Suprapubic skin (tissue), 4 donors: ENCODE results near the gene MAEA. TPM values are rescaled to one million over a fixed set of nuclear protein-coding genes. Genes with fewer than 3 reads are reported as not detected.

Experiments
- DNase-seq, 2 donors: peaks; one replicate each; pipeline ENCODE4 v3.0.0-alpha.2; 2019; ENCODE audit warnings: low spot score in 2 of 2
- H3K27ac ChIP-seq: fragments of 200-600 bp; sonication (generic); one replicate; pipeline ENCODE4 v1.5.1; 2019
- H3K27me3 ChIP-seq: fragments of 200-600 bp; sonication (generic); one replicate; pipeline ENCODE4 v1.5.1; 2019
- H3K36me3 ChIP-seq: fragments of 200-600 bp; sonication (generic); one replicate; pipeline ENCODE4 v1.5.1; 2019
- H3K4me1 ChIP-seq: fragments of 200-600 bp; sonication (generic); one replicate; pipeline ENCODE4 v1.5.1; 2019
- H3K4me3 ChIP-seq: fragments of 200-600 bp; sonication (generic); one replicate; pipeline ENCODE4 v1.5.1; 2019; ENCODE audit warnings: mild to moderate bottlenecking
- H3K9me3 ChIP-seq: fragments of 200-600 bp; sonication (generic); one replicate; pipeline ENCODE4 v1.5.1; 2019
- EP300 ChIP-seq: sonication (generic); formaldehyde crosslinking; IDR thresholded peaks from one replicate; pipeline ENCODE4 v1.6.1; 2017; ENCODE audit warnings: antibody characterized with exemption
- POLR2A ChIP-seq, 2 donors: fragments of 450-650 bp; IDR thresholded peaks; one replicate each; pipeline ENCODE4 v1.6.1; 2017; ENCODE audit warnings: antibody characterized with exemption in 2 of 2, mild to moderate bottlenecking in 2 of 2, moderate library complexity in 2 of 2
- POLR2AphosphoS5 ChIP-seq, 3 donors: sonication (generic); formaldehyde crosslinking; IDR thresholded peaks; one replicate each; pipeline ENCODE4 v1.6.1; 2017; ENCODE audit warnings: antibody characterized with exemption in 3 of 3
- WGBS: methylation state at CpG from one replicate; pipeline ENCODE4 v1.1.5; 2018; 5-methylcytosine and 5-hydroxymethylcytosine counted together
- total RNA-seq, 4 donors: library from RNA; depleted of rRNA; stranded (reverse); fragments of >200 nt; gene quantifications; one replicate each; pipeline ENCODE4 v1.1.0, GENCODE V29; 2016
- TF ChIP-seq, protein P1 (sequence below), 2 donors: fragments of 200-600 bp in 1 of 2; fragments of 450-650 bp in 1 of 2; sonication (generic) in 1 of 2; IDR thresholded peaks; one replicate each; pipeline ENCODE4 v1.5.1; 2016 to 2019; ENCODE audit warnings: antibody characterized with exemption in 2 of 2, mild to moderate bottlenecking in 1 of 2, moderate library complexity in 1 of 2

The MAEA gene
- total RNA-seq, 4 donors from 2014 or later: 58.7 to 112 (median 69.5) TPM

DNA sequence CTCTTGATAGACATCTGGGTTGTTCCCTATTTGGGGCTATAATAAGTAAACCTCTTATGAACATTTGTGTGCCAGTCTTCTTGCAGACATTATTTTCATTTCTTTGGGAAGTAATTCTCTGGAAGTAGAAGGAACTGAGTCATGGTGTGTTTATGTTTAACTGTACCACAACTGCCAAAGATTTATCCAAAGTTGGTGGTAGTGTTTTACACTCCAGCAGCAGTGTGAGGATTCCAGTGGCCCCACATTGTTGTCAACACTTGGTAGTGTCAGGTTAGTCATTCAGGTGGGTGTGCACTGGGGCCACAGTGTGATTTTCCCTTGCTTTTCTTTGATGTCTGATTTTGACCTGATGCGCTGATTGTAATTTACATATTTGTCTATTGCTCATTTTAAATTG lies 52.3 kb downstream of the MAEA start:
- DNase-seq: no peak
- H3K4me1 ChIP-seq: peaks cover 15% of the 10 kb centered on the region
- no peak for TF ChIP-seq POLR2AphosphoS5 (IDR thresholded peaks at IDR 0.05)
- TF ChIP-seq, protein P1, sequence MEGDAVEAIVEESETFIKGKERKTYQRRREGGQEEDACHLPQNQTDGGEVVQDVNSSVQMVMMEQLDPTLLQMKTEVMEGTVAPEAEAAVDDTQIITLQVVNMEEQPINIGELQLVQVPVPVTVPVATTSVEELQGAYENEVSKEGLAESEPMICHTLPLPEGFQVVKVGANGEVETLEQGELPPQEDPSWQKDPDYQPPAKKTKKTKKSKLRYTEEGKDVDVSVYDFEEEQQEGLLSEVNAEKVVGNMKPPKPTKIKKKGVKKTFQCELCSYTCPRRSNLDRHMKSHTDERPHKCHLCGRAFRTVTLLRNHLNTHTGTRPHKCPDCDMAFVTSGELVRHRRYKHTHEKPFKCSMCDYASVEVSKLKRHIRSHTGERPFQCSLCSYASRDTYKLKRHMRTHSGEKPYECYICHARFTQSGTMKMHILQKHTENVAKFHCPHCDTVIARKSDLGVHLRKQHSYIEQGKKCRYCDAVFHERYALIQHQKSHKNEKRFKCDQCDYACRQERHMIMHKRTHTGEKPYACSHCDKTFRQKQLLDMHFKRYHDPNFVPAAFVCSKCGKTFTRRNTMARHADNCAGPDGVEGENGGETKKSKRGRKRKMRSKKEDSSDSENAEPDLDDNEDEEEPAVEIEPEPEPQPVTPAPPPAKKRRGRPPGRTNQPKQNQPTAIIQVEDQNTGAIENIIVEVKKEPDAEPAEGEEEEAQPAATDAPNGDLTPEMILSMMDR (IDR thresholded peaks at IDR 0.05): no peak
- TF ChIP-seq POLR2A (IDR thresholded peaks at IDR 0.05): no peak
- TF ChIP-seq EP300: no peak
- WGBS: 100% methylated on average over 1 of the region's 1 CpG
- H3K4me3 ChIP-seq: no peak overlapping the region
- H3K27ac ChIP-seq: no peak overlapping the region
- H3K9me3 ChIP-seq: no peaks in the 10 kb centered on the region
- no peaks in the 10 kb centered on the region for H3K27me3 ChIP-seq
- H3K36me3 ChIP-seq: peaks cover 47% of the 10 kb centered on the region

DNA sequence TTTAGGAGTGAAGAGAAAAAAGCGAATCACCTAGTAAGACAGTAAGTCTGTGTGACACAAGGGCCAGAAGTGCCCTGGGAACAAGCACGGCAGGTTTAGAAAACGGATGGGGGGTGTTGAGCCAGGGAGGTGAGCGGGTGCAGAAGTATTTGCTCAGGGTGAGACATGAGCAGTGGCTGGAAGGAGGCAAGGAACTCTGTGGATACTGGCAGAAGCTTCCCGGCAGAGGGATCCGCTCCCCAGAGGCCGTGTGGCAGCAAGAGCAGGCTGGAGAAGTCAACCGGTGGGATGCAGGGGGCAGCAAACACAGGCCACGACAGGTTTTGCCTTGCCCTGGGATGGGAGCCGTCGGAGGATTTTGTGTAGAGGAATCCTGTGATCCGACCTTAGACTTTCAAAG lies 55.0 kb downstream of the MAEA start:
- DNase-seq: no peak

DNA sequence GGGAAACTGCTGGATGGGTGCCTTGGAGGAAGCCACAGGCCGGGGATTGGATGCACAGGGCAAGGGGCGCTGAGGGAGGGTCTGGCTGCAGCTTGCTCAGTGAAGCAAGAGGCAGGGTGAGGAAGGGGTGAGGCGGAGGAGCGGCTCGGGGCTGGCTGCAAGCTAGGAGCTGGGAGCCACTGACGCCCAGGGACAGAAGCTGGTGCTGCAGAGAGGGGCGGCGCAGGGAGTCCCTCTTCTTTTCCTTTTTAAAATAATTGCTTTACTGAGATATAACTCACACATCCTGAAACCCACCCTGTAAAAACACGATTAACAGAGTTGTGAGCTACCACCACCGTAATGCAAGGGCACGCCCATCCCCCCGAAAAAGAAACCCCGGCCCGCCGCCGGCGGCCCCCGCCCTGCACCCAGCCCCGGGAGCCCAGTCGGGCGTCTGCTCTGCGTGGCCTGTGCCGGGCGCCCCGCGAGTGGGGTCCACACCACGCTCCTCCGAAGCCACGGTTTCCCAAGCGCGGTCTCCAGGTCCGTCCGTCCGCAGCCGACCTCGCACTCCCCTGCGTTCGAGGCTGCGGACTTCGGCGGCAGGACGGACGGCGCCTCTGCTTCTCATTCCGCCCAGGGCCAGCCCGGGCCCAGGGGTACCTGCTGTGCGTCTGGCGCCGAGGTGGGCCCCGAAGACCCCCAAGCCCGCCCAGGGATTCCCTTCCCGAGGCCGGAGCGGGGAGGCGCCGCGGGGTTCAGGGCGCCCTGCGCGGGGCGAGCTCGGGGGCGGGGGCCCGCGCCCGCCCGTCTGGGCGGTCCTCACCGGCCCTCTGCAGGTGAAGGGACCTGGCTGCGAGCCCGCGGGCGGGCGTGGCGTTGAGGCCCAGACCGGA lies 56.5 kb downstream of the MAEA start:
- DNase-seq: no peak
- WGBS: under 1% methylated on average over 16 of the region's 76 CpGs
- Histone ChIP-seq H3K4me3 (peak overlapping the region; percentile 77), H3K4me1 (peaks cover 37% of the 10 kb centered on the region), H3K9me3 (no peaks in the 10 kb centered on the region), H3K27ac (peak overlapping the region; percentile 100), H3K36me3 (peaks cover 16% of the 10 kb centered on the region), H3K27me3 (no peaks in the 10 kb centered on the region)
- TF ChIP-seq POLR2AphosphoS5 (IDR thresholded peaks at IDR 0.05): no peak
- no peak for TF ChIP-seq POLR2A (IDR thresholded peaks at IDR 0.05)
- TF ChIP-seq, protein P1 (IDR thresholded peaks at IDR 0.05): no peak
- TF ChIP-seq EP300: no peak

More for the DNA sequence above, 55.0 kb downstream of the MAEA start:
- Histone ChIP-seq H3K9me3 (no peaks in the 10 kb centered on the region), H3K27me3 (no peaks in the 10 kb centered on the region), H3K4me3 (no peak overlapping the region), H3K4me1 (peaks cover 37% of the 10 kb centered on the region), H3K27ac (no peak overlapping the region), H3K36me3 (peaks cover 25% of the 10 kb centered on the region)
- no peak for TF ChIP-seq POLR2A (IDR thresholded peaks at IDR 0.05)
- TF ChIP-seq, protein P1 (IDR thresholded peaks at IDR 0.05): no peak
- TF ChIP-seq POLR2AphosphoS5 (IDR thresholded peaks at IDR 0.05): no peak
- no peak for TF ChIP-seq EP300
- WGBS: 84% methylated on average over 12 of the region's 12 CpGs

DNA sequence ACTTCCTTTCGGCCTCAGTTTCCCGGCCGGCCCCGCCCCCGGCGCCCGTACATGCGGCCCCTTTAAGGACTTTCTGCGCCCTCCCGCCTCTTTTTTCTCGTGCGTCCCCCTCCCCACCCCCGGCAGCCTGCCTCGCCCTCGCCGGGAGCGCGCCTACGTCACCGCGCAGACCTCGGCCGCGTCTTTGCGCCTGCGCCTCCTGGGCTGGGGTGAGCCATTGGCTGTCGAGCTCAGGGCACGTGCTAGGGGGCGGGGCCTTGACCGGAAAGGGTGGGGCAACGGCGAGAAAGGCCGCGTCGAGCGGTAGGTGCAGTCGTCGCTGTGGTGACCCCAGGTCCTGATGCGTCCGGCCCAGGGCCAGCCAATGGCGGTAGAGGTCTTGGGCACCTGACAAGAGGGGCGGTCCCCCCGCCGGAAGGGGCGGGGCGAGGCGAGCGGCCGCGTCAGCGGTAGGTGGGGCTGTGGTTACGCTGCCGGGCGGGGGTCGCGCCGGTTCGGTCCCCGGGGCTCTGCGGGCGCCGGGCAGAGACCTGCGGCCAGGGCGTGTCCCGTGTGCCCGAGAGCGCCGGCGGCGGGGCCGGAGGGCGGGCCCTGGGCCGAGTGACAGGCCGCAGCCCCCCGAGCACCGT lies 57.2 kb downstream of the MAEA start, which contains the start of gene UVSSA:
TSS of gene UVSSA (plus strand) at position 428 of the 629 bp plus-strand sequence. CDS start 884 bp downstream, outside the sequence.
- H3K4me3 ChIP-seq: peak within 1 kb of the TSS; percentile 77
- TF ChIP-seq, protein P1 (IDR thresholded peaks at IDR 0.05): no peak
- TF ChIP-seq EP300 (no peak), POLR2A (IDR thresholded peaks at IDR 0.05) (peak in 1 of 2 donors; percentile 82), POLR2AphosphoS5 (IDR thresholded peaks at IDR 0.05) (peak; percentile 6 to 97 (median 12))
- H3K27me3 ChIP-seq: no peaks in the 10 kb centered on the region
- H3K36me3 ChIP-seq: peaks cover 11% of the 10 kb centered on the region
- 1% methylated on average over 37 of the region's 76 CpGs for WGBS
- peaks cover 41% of the 10 kb centered on the region for H3K4me1 ChIP-seq
- no peaks in the 10 kb centered on the region for H3K9me3 ChIP-seq
- DNase-seq: peak; percentile 100
- peak within 1 kb of the TSS; percentile 100 for H3K27ac ChIP-seq

DNA sequence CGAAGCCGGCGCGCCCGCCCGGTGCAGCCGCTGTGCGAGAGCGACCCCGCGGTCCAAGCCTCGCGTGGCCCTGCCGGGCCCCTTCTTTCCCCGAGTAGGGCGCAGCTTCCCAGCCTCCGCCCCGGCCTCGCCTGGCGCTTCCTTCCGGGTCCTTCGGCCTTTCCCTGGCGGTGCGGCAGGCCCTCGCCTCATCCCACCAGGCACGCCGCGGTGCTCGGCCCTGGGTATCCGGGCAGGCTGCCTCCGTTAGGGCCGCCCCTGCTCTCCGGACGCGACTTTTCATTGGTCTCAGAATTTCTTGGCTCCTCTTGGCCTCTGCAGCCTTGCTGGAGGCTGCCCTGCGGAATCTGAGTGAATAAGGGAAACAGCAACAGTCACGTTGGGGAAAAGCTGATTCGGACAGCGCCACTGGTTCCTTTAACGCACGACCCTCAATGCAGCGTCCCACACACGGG lies 57.7 kb downstream of the MAEA start:
- Histone ChIP-seq H3K27me3 (no peaks in the 10 kb centered on the region), H3K4me1 (peaks cover 42% of the 10 kb centered on the region), H3K4me3 (peak overlapping the region; percentile 77), H3K27ac (peak overlapping the region; percentile 100), H3K9me3 (no peaks in the 10 kb centered on the region), H3K36me3 (peaks cover 15% of the 10 kb centered on the region)
- whole genome bisulfite sequencing: 0% methylated on average over 10 of the region's 43 CpGs
- TF ChIP-seq, protein P1 (IDR thresholded peaks at IDR 0.05): no peak
- TF ChIP-seq POLR2AphosphoS5 (IDR thresholded peaks at IDR 0.05): peak in 1 of 3 donors; percentile 48
- TF ChIP-seq EP300: no peak
- peak; percentile 88 to 89 for DNase-seq
